Mucosa of stomach (tissue), 1 donor: Measurements from ENCODE around the gene TRAK1.
A peak's percentile ranks its signal among the peaks of the same experiment; 100 is the strongest.

ENCODE experiments used
- H3K27me3 ChIP-seq: one replicate; pipeline ENCODE4 v1.7.0; 2013; ENCODE audit warnings: mild to moderate bottlenecking, low read length; ENCODE audit not compliant: control insufficient read depth, insufficient read depth
- H3K36me3 ChIP-seq: one replicate; pipeline ENCODE4 v1.7.0; 2013; ENCODE audit warnings: low read length; ENCODE audit not compliant: control insufficient read depth, insufficient read depth
- H3K4me1 ChIP-seq: one replicate; pipeline ENCODE4 v1.7.0; 2013; ENCODE audit warnings: mild to moderate bottlenecking, low read length; ENCODE audit not compliant: control insufficient read depth, insufficient read depth
- H3K4me3 ChIP-seq: one replicate; pipeline ENCODE4 v1.7.0; 2013; ENCODE audit warnings: low read length
- H3K9ac ChIP-seq: one replicate; pipeline ENCODE4 v1.7.0; 2013; ENCODE audit warnings: mild to moderate bottlenecking, low read length, moderate library complexity
- H3K9me3 ChIP-seq: one replicate; pipeline ENCODE4 v1.7.0; 2013; ENCODE audit warnings: mild to moderate bottlenecking, low read length, moderate library complexity; ENCODE audit not compliant: control insufficient read depth
- donor health status: Pancreatic carcinoma.

Gene TRAK1

DNA sequence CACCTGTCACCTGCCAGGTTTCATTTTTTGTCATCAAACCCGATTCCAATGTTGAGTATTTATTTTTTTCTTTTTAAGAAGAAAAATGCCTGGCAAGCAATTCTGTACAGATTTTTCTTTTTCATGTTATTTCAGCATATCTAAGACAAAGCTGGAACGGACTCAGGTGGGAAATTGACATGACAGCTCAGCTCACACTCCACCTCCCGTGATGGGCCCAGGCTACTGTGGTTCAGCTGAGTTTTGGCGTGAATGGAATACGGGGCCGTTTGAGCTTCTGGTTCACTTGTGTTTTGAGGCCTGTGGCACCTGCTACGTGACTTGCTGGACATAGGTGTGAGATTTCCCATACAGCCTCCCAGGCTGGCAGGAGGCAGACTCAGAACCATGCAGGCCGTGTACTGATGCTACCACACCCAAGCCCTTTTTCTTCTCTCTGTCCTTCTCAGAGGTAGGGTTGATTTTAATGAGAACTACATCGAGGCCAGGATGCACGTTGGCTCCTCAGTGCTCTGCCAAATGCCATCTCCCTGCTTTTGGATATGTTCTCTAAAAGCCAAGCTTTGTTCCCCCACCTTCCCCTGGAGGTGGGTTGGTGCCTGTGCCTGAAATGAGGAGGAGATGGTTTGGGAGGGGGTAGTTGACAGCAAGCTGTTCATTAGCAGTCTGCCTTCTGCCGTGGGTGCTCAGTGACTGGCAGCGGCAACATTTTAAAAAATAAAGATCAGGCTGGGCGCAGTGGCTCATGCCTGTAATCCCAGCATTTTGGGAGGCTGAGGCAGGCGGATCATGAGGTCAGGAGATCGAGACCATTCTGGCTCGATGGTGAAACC lies 48.7 kb downstream of the TRAK1 start:
- Histone ChIP-seq H3K9me3 (no peaks in the 10 kb centered on the region), H3K27me3 (no peaks in the 10 kb centered on the region), H3K4me3 (no peak overlapping the region), H3K9ac (no peak overlapping the region), H3K36me3 (no peaks in the 10 kb centered on the region), H3K4me1 (peaks cover 15% of the 10 kb centered on the region)

DNA sequence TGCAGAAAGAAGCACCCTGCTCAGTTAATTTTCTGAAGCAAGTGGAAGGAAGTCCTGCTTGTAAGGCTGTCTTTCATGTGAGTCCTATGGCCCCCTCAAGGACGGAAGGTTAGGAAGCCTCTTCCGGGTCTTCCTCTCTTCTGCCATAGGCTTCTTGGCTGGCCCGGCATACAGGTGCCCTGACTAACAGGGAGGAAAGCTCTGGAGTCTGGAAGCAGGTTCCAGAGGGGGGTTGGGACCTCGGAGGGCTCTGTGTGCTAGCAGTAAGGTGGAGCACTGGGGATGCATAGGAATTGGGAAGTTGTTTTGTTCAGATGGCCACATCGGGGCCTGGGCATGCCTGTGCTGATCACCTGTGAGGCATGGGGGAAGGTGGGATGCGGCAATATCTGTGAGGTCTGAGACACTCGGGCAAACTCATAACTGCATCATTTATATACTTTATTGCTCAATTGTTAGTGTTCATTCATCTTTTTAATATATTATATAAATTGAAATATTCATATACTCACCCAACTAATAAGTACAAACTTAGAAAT lies 49.6 kb downstream of the TRAK1 start:
- no peak overlapping the region for H3K4me3 ChIP-seq
- H3K36me3 ChIP-seq, result no peaks in the 10 kb centered on the region
- H3K9me3 ChIP-seq, result no peaks in the 10 kb centered on the region
- no peaks in the 10 kb centered on the region for H3K27me3 ChIP-seq
- peaks cover 6% of the 10 kb centered on the region for H3K4me1 ChIP-seq
- no peak overlapping the region for H3K9ac ChIP-seq

DNA sequence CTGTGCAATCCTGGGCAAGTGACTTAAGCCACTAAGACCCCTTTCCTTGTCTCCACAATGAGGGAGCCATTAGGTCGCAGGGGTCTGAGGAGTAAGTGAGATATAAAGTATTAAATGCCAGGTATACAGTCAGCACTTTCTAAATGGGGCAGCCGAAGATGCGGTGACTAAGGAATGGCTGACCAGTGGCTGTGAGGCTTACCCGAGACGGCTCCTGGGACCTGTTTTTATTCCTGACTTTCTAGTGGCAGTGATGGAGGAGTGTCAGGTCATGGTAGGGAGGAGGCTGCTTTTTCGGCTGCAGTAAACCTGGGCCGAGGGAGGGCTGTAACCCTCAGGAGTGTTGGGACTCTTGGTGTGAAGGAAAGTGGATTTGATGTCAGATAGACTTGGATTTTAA lies 52.3 kb downstream of the TRAK1 start:
- no peak overlapping the region for H3K4me3 ChIP-seq
- H3K27me3 ChIP-seq, result no peaks in the 10 kb centered on the region
- no peak overlapping the region for H3K9ac ChIP-seq
- H3K9me3 ChIP-seq, result no peaks in the 10 kb centered on the region
- H3K4me1 ChIP-seq, result peaks cover 7% of the 10 kb centered on the region
- H3K36me3 ChIP-seq, result no peaks in the 10 kb centered on the region

DNA sequence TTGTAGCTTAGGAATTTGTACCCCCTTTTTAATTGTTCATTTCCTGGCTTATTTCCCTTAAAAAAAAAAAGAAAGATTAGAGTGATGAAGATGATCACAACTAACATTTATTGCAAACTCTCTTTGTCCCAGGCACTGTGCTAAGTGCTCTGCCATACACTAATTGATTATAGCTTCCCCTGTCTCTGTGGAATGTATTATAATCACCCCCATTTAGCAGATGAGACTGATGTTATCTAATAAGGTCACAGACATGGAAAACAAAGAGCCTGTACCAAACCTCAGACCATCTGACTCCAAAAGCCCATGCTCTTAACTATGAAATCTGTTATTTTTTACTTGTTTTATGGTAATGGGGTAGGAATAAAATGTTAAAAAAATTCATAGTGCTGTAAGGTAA lies 53.1 kb downstream of the TRAK1 start:
- Histone ChIP-seq H3K4me1 (peaks cover 15% of the 10 kb centered on the region), H3K27me3 (no peaks in the 10 kb centered on the region), H3K36me3 (no peaks in the 10 kb centered on the region)

DNA sequence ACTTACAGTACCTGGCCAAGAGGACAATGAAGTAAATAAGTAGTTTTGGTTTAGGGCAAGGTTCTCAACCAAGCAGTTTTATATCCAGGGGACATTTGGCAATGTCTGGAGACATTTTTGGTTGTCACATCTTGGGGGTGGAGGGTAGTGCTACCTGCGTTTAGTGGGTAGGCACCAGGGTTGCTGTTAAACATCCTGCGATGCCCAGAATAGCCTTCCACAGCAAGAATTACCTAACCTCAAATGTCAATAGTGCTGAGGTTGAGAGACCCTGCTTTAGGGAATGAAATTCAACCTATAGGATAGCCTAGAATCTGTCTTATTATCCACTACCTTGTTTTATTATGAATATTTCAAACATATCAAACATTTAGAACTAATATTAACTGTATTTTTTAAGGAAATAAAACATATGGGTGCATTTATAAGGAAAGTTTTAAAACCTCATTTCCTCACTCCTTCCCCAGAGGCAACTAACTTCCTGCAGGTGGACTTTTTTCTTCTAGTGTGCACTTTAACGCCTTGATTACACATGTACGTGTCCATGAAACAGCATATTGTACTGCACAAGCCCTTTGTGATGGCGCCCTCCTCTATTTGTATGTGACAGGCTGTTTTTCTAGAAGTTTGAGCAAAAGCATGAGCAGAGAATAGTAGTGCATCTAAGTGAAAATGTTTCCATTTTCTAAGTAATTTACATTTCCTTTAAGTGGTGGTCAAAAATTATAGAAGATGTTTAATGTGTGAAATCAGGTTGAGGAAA lies 57.1 kb downstream of the TRAK1 start:
- H3K4me1 ChIP-seq, result peaks cover 36% of the 10 kb centered on the region
- no peak overlapping the region for H3K4me3 ChIP-seq
- no peaks in the 10 kb centered on the region for H3K9me3 ChIP-seq
- H3K9ac ChIP-seq, result no peak overlapping the region
- H3K36me3 ChIP-seq, result no peaks in the 10 kb centered on the region
- no peaks in the 10 kb centered on the region for H3K27me3 ChIP-seq

More for the DNA sequence above, 53.1 kb downstream of the TRAK1 start:
- Histone ChIP-seq H3K9ac (no peak overlapping the region), H3K9me3 (no peaks in the 10 kb centered on the region), H3K4me3 (no peak overlapping the region)

DNA sequence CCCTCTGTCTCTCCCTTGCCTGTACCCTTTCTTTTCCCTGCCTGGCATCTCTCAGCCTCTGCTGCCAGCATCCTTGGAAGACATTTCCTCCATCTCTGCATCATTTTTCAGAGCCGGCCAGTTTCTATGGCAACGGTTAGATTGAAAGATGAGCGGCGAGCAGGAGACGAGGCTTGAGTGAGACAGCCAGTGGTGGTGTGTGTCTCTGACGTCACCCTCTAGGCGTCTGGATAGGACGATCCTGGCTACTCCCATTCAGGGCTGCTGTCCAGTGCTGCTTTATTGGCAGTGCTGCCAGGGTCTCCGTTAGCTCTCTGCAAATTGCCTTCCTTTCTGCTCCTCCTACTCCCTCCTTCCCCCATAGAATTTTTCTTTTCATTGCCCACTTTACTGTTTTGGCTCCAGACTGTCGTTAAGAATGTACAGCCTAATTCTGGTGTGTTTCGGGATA lies 57.9 kb downstream of the TRAK1 start:
- no peaks in the 10 kb centered on the region for H3K9me3 ChIP-seq
- no peak overlapping the region for H3K9ac ChIP-seq
- no peaks in the 10 kb centered on the region for H3K27me3 ChIP-seq
- no peaks in the 10 kb centered on the region for H3K36me3 ChIP-seq
- H3K4me1 ChIP-seq, result peaks cover 36% of the 10 kb centered on the region
- H3K4me3 ChIP-seq, result no peak overlapping the region

DNA sequence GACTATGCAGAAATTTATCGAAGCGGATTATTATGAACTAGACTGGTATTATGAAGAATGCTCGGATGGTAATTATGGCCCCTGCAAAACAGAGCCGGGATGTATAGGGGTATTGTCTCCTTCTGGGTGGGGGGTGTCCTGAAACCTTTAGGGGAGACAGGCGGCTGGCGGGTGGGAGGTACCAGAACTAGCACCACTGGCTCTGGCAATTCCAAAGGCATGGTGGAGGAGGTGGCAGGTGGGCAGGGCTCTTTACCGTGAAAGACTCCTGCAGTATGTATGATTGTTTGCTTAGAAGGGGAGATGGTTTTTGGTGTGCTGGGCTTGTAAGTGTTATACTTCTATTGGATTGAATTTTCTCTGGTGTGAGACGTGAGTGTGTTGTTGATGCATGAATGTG lies 58.4 kb downstream of the TRAK1 start:
- Histone ChIP-seq H3K36me3 (no peaks in the 10 kb centered on the region), H3K9ac (peak overlapping the region; percentile 5), H3K4me3 (peak overlapping the region; percentile 6)

DNA sequence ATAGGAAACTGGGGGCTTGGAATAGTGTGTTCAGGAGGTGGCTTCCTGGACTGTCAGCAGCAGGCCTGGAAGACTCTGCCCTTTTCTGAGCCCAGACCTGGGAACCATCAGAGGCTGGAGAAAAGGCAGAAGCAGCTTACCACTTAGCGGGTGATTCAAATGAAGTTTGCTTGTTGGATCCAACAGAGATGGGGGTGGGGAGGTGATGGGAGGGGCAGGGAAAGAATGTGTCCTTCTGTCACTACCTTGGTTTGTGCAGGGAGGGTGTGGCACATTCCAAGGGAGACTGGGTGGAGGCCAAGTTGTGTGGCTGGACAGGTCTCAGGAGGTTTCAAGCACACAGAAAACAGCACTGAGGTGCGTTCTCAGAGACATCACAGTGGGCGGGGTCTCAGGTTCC lies 58.8 kb downstream of the TRAK1 start:
- H3K4me3 ChIP-seq, result peak overlapping the region; percentile 6
- H3K9me3 ChIP-seq, result no peaks in the 10 kb centered on the region
- no peaks in the 10 kb centered on the region for H3K27me3 ChIP-seq
- H3K4me1 ChIP-seq, result peaks cover 36% of the 10 kb centered on the region
- no peaks in the 10 kb centered on the region for H3K36me3 ChIP-seq
- peak overlapping the region; percentile 5 for H3K9ac ChIP-seq

More for the DNA sequence above, 58.4 kb downstream of the TRAK1 start:
- no peaks in the 10 kb centered on the region for H3K9me3 ChIP-seq
- H3K4me1 ChIP-seq, result peaks cover 36% of the 10 kb centered on the region
- no peaks in the 10 kb centered on the region for H3K27me3 ChIP-seq

DNA sequence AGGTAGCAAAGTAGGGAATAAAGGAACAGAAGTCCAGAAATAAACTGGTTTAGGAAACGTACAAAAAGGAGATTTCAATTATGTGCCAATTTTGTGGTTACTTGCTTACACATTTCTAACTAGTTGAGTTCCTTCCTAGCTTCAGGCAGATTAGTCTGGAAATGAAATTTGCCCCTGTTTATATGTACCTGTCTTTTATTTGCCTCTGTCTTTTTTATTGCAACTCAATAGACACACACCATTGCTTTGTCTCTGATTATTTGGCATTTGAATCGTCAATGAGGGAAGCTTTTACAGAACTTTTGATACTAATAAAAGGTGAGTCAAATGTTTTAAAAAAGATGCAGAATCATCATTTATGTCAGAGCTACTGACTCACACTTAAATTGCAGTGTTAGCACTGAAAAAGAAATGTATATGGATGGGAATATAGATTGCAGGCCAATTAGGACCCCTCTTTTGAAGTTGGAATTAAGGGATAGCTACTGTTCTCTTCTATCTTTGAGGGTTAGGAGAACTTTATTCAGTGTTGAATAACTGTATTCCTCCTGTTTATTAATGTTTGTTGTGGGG lies 60.5 kb downstream of the TRAK1 start:
- Histone ChIP-seq H3K4me3 (no peak overlapping the region), H3K9ac (no peak overlapping the region), H3K36me3 (no peaks in the 10 kb centered on the region), H3K4me1 (peaks cover 36% of the 10 kb centered on the region), H3K9me3 (no peaks in the 10 kb centered on the region), H3K27me3 (no peaks in the 10 kb centered on the region)

DNA sequence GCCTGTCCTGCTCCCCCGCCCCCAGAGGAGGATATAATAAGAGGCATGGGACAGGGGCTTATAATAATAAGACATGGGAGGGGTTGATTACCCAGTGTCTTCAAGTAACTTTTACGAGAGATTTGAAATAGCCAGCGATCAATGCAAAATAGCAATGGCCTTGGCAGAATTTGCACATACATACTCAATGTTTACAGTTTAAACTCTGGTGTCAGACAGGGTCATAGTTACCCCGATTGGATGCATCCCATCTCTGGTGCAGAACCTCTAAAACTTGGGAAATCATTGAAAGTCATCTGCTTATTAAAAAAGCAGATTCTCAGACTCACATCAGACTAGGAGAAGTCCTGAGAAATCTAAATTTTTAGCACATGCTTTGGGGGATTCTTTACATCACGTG lies 61.0 kb downstream of the TRAK1 start:
- no peak overlapping the region for H3K4me3 ChIP-seq

DNA sequence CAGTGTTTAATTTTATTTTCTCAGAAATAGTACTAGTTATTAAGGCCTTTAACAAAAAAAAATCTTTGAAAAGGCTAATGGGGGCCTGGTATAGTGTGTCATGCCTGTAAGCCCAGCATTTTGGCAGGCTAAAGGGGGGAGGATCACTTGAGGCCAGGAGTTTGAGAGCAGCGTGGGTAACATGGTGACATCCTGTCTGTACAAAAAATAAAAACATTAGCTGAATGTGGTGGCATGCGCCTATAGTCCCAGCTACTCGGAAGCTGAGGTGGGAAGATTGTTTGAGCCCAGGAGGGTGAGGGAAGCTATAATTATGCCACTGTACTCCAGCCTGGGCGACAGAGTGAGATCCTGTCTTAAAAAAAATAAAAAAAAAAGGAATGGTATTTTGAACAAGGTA lies 61.9 kb downstream of the TRAK1 start:
- Histone ChIP-seq H3K4me1 (peaks cover 32% of the 10 kb centered on the region), H3K36me3 (no peaks in the 10 kb centered on the region), H3K9ac (no peak overlapping the region), H3K27me3 (no peaks in the 10 kb centered on the region), H3K9me3 (no peaks in the 10 kb centered on the region), H3K4me3 (no peak overlapping the region)

More for the DNA sequence above, 61.0 kb downstream of the TRAK1 start:
- no peaks in the 10 kb centered on the region for H3K9me3 ChIP-seq
- H3K27me3 ChIP-seq, result no peaks in the 10 kb centered on the region
- H3K4me1 ChIP-seq, result peaks cover 36% of the 10 kb centered on the region
- H3K9ac ChIP-seq, result no peak overlapping the region
- no peaks in the 10 kb centered on the region for H3K36me3 ChIP-seq
